Gastroesophageal sphincter (tissue), 4 donors: ENCODE results near the gene F10. TPM values are rescaled to one million over a fixed set of nuclear protein-coding genes. Genes with fewer than 3 reads are reported as not detected.
A peak's percentile ranks its signal among the peaks of the same experiment; 100 is the strongest.

ENCODE experiments used
- ATAC-seq: fragments of 150-250 bp; one replicate; pipeline ENCODE4 v1.9.1; 2016; ENCODE audit warnings: mild to moderate bottlenecking, moderate library complexity
- H3K27ac ChIP-seq, 4 donors: fragments of 200-600 bp; sonication (generic) in 3 of 4; 1 replicate in 3 of 4; 2 replicates in 1 of 4; pipeline ENCODE4 v1.5.1; 2016 to 2019
- H3K27me3 ChIP-seq: fragments of 200-600 bp; sonication (generic); one replicate; pipeline ENCODE4 v1.5.1; 2019
- H3K36me3 ChIP-seq, 2 donors: fragments of 200-600 bp; sonication (generic); one replicate each; pipeline ENCODE4 v1.5.1; 2019; ENCODE audit warnings: control low read depth in 1 of 2
- H3K4me1 ChIP-seq, 3 donors: fragments of 200-600 bp; sonication (generic); 1 replicate in 2 of 3; 2 replicates in 1 of 3; pipeline ENCODE4 v1.5.1; 2016 to 2019; ENCODE audit warnings: control low read depth in 2 of 3
- H3K4me3 ChIP-seq, 2 donors: fragments of 200-600 bp; sonication (generic); one replicate each; pipeline ENCODE4 v1.5.1; 2019; ENCODE audit warnings: mild to moderate bottlenecking in 1 of 2, moderate library complexity in 1 of 2
- H3K9me3 ChIP-seq, 3 donors: fragments of 200-600 bp; sonication (generic); one replicate each; pipeline ENCODE4 v1.5.1; 2017 to 2019; ENCODE audit warnings: control low read depth in 2 of 3
- EP300 ChIP-seq: sonication (generic); formaldehyde crosslinking; IDR thresholded peaks from one replicate; pipeline ENCODE4 v1.6.1; 2017; ENCODE audit warnings: antibody characterized with exemption, mild to moderate bottlenecking
- POLR2A ChIP-seq, 2 donors: fragments of 450-650 bp; IDR thresholded peaks; one replicate each; pipeline ENCODE4 v1.6.1; 2017; ENCODE audit warnings: antibody characterized with exemption in 2 of 2, mild to moderate bottlenecking in 2 of 2, moderate library complexity in 1 of 2
- POLR2AphosphoS5 ChIP-seq: sonication (generic); formaldehyde crosslinking; IDR thresholded peaks from one replicate; pipeline ENCODE4 v1.6.1; 2017; ENCODE audit warnings: antibody characterized with exemption
- WGBS, 2 donors: methylation state at CpG; one replicate each; pipeline ENCODE4 v1.1.5; 2018; ENCODE audit warnings: low coverage in 1 of 2; 5-methylcytosine and 5-hydroxymethylcytosine counted together
- total RNA-seq, 4 donors: library from RNA; depleted of rRNA; stranded (reverse); fragments of >200 nt; gene quantifications; one replicate each; pipeline ENCODE4 v1.1.0, GENCODE V29; 2016
- TF ChIP-seq, protein P1 (sequence below), 4 experiments: fragments of 200-600 bp in 2 of 4; fragments of 450-650 bp in 2 of 4; sonication (generic) in 1 of 4; IDR thresholded peaks; one replicate each; pipeline ENCODE4 v1.5.1; 2017 to 2019; ENCODE audit warnings: antibody characterized with exemption in 4 of 4, mild to moderate bottlenecking in 2 of 4, moderate library complexity in 2 of 4

The F10 gene
- total RNA-seq, 4 donors from 2014 or later = 6.9 to 51.7 (median 12.0) TPM

DNA sequence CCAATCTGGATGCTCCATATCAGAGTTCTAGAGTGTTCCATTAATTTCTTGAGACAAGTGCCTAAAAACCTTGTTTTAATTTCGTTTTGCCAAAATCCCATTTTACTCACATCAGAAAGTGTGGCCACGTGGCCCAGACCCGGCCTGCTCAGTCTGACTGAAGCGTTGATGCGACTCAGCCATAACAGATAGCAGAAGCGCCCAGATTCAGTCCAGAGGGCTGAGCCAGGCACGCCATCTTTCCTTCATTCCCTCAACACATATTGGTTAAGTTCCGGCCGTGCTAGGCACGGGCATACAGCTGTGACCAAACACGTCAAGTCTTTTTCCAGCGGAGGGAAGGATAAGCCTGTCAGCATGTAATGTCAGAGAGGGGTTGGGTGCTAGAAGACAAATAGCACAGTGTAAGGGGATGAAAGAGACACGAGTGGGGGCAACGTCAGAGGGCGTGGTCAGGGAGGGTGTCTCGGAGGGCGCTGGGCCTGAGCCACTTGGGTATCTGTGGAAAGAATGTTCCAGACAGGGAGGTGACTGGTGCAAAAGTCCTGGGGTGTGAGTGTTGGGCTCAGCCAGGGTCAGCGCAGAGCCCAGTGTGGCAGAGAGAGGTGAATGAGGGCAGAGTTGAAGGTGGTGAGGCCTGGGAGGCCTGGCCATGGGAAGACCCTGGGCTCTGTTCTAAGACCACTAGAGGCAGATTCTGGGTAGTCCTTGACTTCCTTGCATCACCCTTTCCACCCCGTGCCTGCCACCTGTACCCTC is 3.1 kb downstream of the F10 start:
- 85 to 88% methylated on average over 6 to 15 of the region's 19 CpGs for WGBS, 2 donors
- no peak for ATAC-seq
- H3K4me1 ChIP-seq = peaks cover 0 to 33% (median 0%) of the 10 kb centered on the region in 3 donors
- no peak overlapping the region for H3K4me3 ChIP-seq
- H3K27me3 ChIP-seq = peaks cover 25% of the 10 kb centered on the region
- no peaks in the 10 kb centered on the region for H3K9me3 ChIP-seq
- H3K27ac ChIP-seq = no peak overlapping the region
- TF ChIP-seq POLR2A (IDR thresholded peaks at IDR 0.05) (no peak), POLR2AphosphoS5 (no peak), EP300 (no peak)
- TF ChIP-seq, protein P1, sequence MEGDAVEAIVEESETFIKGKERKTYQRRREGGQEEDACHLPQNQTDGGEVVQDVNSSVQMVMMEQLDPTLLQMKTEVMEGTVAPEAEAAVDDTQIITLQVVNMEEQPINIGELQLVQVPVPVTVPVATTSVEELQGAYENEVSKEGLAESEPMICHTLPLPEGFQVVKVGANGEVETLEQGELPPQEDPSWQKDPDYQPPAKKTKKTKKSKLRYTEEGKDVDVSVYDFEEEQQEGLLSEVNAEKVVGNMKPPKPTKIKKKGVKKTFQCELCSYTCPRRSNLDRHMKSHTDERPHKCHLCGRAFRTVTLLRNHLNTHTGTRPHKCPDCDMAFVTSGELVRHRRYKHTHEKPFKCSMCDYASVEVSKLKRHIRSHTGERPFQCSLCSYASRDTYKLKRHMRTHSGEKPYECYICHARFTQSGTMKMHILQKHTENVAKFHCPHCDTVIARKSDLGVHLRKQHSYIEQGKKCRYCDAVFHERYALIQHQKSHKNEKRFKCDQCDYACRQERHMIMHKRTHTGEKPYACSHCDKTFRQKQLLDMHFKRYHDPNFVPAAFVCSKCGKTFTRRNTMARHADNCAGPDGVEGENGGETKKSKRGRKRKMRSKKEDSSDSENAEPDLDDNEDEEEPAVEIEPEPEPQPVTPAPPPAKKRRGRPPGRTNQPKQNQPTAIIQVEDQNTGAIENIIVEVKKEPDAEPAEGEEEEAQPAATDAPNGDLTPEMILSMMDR (IDR thresholded peaks at IDR 0.05) = no peak
- H3K36me3 ChIP-seq = no peaks in the 10 kb centered on the region

DNA sequence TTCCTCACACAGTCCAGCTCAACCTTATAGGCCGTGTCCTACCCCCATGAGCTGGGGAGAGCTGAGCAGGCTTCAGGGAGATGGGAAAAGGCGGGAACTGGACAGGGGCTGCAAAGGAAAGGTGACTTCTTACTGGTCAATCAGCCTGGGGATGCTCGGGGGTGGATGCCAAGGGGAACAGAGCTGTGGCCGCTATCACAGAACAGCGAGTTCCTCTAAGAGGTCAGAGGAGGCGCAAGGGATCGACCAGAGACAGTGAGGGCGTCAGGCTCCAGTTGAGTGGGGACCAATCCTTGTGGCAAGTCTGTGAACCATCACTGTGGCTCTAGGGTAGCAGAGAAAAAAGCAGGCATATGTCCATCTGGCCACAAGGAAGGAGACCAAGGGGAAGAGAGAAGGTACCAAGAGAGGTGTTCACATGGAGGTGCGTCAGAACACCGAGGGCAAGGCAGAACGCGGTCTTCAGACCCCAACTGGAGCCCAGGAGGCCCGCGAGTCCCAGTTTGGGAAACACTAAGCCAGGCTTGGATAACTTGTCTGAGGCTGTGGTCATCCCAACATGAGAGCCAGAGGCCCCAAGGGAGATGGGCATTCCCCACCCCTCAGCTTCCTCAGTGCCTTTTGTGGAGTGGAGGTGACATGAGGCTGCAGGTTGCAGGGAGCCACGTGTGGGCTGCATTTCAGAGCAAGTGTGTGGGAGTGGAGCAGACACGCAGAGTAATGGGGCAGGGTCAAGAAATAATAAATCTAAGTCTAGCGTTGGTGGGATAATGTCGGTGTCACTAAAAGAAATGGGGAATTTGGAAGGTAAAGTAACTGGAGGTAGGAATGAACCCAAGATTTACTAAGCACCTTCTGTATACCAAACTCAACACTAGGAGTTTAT is 3.9 kb downstream of the F10 start:
- H3K36me3 ChIP-seq = no peaks in the 10 kb centered on the region
- no peak overlapping the region for H3K4me3 ChIP-seq
- 82 to 83% methylated on average over 10 to 12 of the region's 18 CpGs for WGBS, 2 donors
- TF ChIP-seq, protein P1 (IDR thresholded peaks at IDR 0.05) = no peak
- TF ChIP-seq POLR2A (IDR thresholded peaks at IDR 0.05) = no peak
- no peak for TF ChIP-seq POLR2AphosphoS5
- no peak for TF ChIP-seq EP300
- peaks cover 21% of the 10 kb centered on the region for H3K27me3 ChIP-seq
- H3K4me1 ChIP-seq = peaks cover 0 to 33% (median 0%) of the 10 kb centered on the region in 3 donors
- no peak overlapping the region for H3K27ac ChIP-seq
- no peak for ATAC-seq
- H3K9me3 ChIP-seq = no peaks in the 10 kb centered on the region

DNA sequence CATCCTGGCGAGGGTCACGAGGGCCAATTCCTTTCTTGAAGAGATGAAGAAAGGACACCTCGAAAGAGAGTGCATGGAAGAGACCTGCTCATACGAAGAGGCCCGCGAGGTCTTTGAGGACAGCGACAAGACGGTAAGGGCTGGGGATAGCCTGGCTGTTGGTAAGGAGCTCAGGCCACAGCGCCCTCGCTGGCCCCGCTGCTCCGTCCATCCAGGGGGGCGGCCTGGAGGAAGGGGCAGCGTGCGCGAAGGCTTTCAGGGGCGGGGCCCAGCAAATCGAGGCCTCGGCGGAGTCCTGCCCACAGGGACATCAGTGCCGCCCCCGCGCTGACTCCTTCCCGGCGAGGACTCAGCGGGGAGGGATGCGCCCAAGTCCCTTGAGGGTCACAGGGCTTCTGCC is 6.9 kb downstream of the F10 start:
- peak overlapping the region in 1 of 2 donors; percentile 43 for H3K4me3 ChIP-seq
- TF ChIP-seq EP300 (no peak), POLR2AphosphoS5 (no peak)
- no peak overlapping the region for H3K27ac ChIP-seq
- 73 to 83% methylated on average over 4 to 5 of the region's 27 CpGs for WGBS, 2 donors
- no peaks in the 10 kb centered on the region for H3K9me3 ChIP-seq
- no peaks in the 10 kb centered on the region for H3K36me3 ChIP-seq
- H3K27me3 ChIP-seq = peaks cover 21% of the 10 kb centered on the region
- peaks cover 0 to 10% (median 0%) of the 10 kb centered on the region in 3 donors for H3K4me1 ChIP-seq
- no peak for ATAC-seq

DNA sequence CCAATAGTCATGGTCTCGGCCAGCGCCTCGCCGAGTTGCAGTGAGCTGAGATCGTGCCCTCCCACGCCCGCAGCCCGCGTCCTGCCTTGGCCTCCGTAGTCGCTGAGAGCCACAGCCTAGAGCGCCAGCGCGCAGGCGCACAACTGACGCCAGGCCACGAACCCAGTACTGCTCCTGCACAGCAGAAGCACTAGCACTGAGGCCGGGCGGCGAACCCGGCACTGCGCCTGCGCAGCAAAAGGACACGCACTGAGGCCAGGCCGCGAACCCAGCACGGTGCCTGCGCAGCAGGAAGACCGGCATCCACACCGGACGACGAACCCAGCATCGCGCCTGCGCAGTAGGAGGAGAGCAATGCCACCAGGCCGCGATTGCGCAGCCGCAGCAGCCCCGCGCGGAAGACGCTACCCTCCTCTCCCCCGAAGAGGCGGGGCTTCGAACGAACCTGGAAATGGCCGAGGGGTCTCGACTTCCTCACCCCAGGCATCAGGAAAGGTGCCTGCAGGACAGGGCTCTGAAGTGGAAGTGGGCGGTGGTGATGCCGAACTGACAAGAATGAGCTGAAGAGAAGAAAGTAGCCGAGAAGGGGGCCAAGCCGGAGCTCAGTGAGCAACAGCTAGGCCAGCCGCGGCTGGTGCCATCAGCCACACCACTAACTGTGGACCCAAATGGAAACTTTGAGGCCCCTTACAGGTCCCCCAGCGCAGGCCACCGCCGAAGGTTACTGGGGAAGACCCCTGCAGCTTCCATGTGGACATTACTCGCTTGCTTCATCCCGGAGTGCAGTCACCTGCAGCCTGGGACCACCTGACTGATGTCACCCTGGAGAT is 7.5 kb downstream of the F10 start:
- Histone ChIP-seq H3K4me1 (peaks cover 0 to 10% (median 0%) of the 10 kb centered on the region in 3 donors), H3K36me3 (no peaks in the 10 kb centered on the region), H3K9me3 (no peaks in the 10 kb centered on the region), H3K27me3 (peaks cover 21% of the 10 kb centered on the region), H3K27ac (no peak overlapping the region), H3K4me3 (peak overlapping the region; percentile 3 to 43)
- WGBS, 2 donors = 88% methylated on average over 10 of the region's 60 CpGs; no CpG with 5 or more reads in 1 of the 2 donors
- no peak for TF ChIP-seq POLR2A (IDR thresholded peaks at IDR 0.05)
- TF ChIP-seq EP300 = no peak
- no peak for TF ChIP-seq POLR2AphosphoS5
- TF ChIP-seq, protein P1 (IDR thresholded peaks at IDR 0.05) = no peak
- no peak for ATAC-seq
